EL (cell line): ENCODE data around the gene ACKR3.
A peak's percentile ranks its signal among the peaks of the same experiment; 100 is the strongest.

ENCODE experiments used
- DNase-seq: peaks from one replicate; pipeline ENCODE4 v3.0.0-alpha.2; 2016

Gene ACKR3

GRCh38 chr2:236550701-236551465 lies 18.7 kb upstream of the ACKR3 start:
- no peak for DNase-seq

- no peak for DNase-seq
Measured at GRCh38 chr2:236551471-236552211, 18.0 kb upstream of the ACKR3 start.

- no peak for DNase-seq
Measured at GRCh38 chr2:236552212-236552542, 17.4 kb upstream of the ACKR3 start.

- DNase-seq: no peak
Measured at GRCh38 chr2:236552581-236553363, 16.9 kb upstream of the ACKR3 start.

- DNase-seq: no peak
Measured at GRCh38 chr2:236553522-236553921, 16.1 kb upstream of the ACKR3 start.

GRCh38 chr2:236554629-236555282 lies 14.9 kb upstream of the ACKR3 start:
- no peak for DNase-seq

GRCh38 chr2:236555481-236555880 lies 14.1 kb upstream of the ACKR3 start:
- no peak for DNase-seq

- DNase-seq: no peak
Measured at GRCh38 chr2:236557306-236558030, 12.2 kb upstream of the ACKR3 start.

- no peak for DNase-seq
Measured at GRCh38 chr2:236558036-236558435, 11.6 kb upstream of the ACKR3 start.

GRCh38 chr2:236558993-236559978 lies 10.3 kb upstream of the ACKR3 start:
- no peak for DNase-seq

GRCh38 chr2:236561874-236562273 lies 7.8 kb upstream of the ACKR3 start:
- DNase-seq: no peak

- DNase-seq: no peak
Measured at GRCh38 chr2:236562434-236562833, 7.2 kb upstream of the ACKR3 start.

- DNase-seq: no peak
Measured at GRCh38 chr2:236563953-236564352, 5.7 kb upstream of the ACKR3 start.

GRCh38 chr2:236565212-236565611 lies 4.4 kb upstream of the ACKR3 start:
- DNase-seq: no peak

GRCh38 chr2:236565879-236566402 lies 3.7 kb upstream of the ACKR3 start:
- no peak for DNase-seq

- DNase-seq: no peak
Measured at GRCh38 chr2:236566596-236566995, 3.0 kb upstream of the ACKR3 start.

- DNase-seq: peak; percentile 34
Measured at GRCh38 chr2:236568068-236568921, 1.3 kb upstream of the ACKR3 start.

GRCh38 chr2:236568922-236569572 lies 578 bp upstream of the ACKR3 start:
- DNase-seq: no peak

- DNase-seq: no peak
Measured at GRCh38 chr2:236570081-236570868, 650 bp downstream of the ACKR3 start.
